HEK293 (cell line): ENCODE data around the gene C1QL1.
A peak's percentile ranks its signal among the peaks of the same experiment; 100 is the strongest.

Source experiments
- CTCF ChIA-PET: fragments of 350-600 bp; formaldehyde crosslinking; extraction: SDS; loops from one replicate; lab custom pipeline; 2021; ENCODE audit warnings: antibody characterized with exemption; lab: Yijun Ruan, JAX
- POLR2A ChIA-PET: fragments of 300-600 bp; formaldehyde crosslinking; extraction: SDS; loops from one replicate; lab custom pipeline; 2020; ENCODE audit warnings: antibody characterized with exemption, inconsistent platforms; lab: Yijun Ruan, JAX
- H3K27ac ChIP-seq: fragments of 200-500 bp; sonication (Bioruptor generic); 2 replicates; pipeline ENCODE4 v1.5.1; 2014; ENCODE audit warnings: low read depth, low read length, control low read depth, inconsistent platforms; ENCODE audit errors: extremely low read depth
- H3K36me3 ChIP-seq, 2 experiments: fragments of 200-500 bp in 1 of 2; sonication (Bioruptor generic) in 1 of 2; 1 replicate in 1 of 2; 2 replicates in 1 of 2; pipeline ENCODE4 v1.5.1; 2014 to 2017; ENCODE audit warnings: inconsistent platforms in 2 of 2, low read length in 2 of 2; ENCODE audit not compliant: control insufficient read depth in 2 of 2, insufficient read depth in 1 of 2
- H3K4me1 ChIP-seq: fragments of 200-500 bp; sonication (Bioruptor generic); 2 replicates; pipeline ENCODE4 v1.5.1; 2014; ENCODE audit warnings: mild to moderate bottlenecking, low read length, inconsistent platforms; ENCODE audit not compliant: control insufficient read depth, insufficient read depth
- H3K4me3 ChIP-seq: 2 replicates; pipeline ENCODE4 v1.5.1; 2011; ENCODE audit warnings: low read depth, mild to moderate bottlenecking, control low read depth, low read length, moderate library complexity
- H3K9me3 ChIP-seq: fragments of 200-500 bp; sonication (Bioruptor generic); 2 replicates; pipeline ENCODE4 v1.5.1; 2014; ENCODE audit warnings: low read depth, low read length, inconsistent platforms; ENCODE audit not compliant: control insufficient read depth, insufficient read depth
- OSR2 ChIP-seq: fragments of 450-650 bp; formaldehyde crosslinking; IDR thresholded peaks from 2 replicates; pipeline ENCODE4 v1.5.1; 2016; ENCODE audit warnings: missing biosample characterization, missing genetic modification characterization
- ZBTB1 ChIP-seq: fragments of 450-650 bp; formaldehyde crosslinking; IDR thresholded peaks from 2 replicates; pipeline ENCODE4 v1.5.1; 2016; ENCODE audit warnings: missing biosample characterization, missing genetic modification characterization
- ZEB2 ChIP-seq: fragments of 450-650 bp; formaldehyde crosslinking; IDR thresholded peaks from 2 replicates; pipeline ENCODE4 v1.5.1; 2016; ENCODE audit warnings: missing biosample characterization, missing genetic modification characterization
- ZIC2 ChIP-seq: fragments of 450-650 bp; formaldehyde crosslinking; IDR thresholded peaks from 2 replicates; pipeline ENCODE4 v1.5.1; 2016; ENCODE audit warnings: missing biosample characterization, missing genetic modification characterization
- ZNF174 ChIP-seq: fragments of 450-650 bp; formaldehyde crosslinking; IDR thresholded peaks from 2 replicates; pipeline ENCODE4 v1.5.0; 2017; ENCODE audit warnings: missing biosample characterization, mild to moderate bottlenecking, missing genetic modification characterization
- ZNF184 ChIP-seq: fragments of 450-650 bp; IDR thresholded peaks from 2 replicates; pipeline ENCODE4 v1.5.1; 2018; ENCODE audit warnings: missing biosample characterization, mild to moderate bottlenecking, missing genetic modification characterization
- ZNF416 ChIP-seq: fragments of 450-650 bp; formaldehyde crosslinking; IDR thresholded peaks from 2 replicates; pipeline ENCODE4 v1.5.1; 2016; ENCODE audit warnings: missing biosample characterization, missing genetic modification characterization
- ZNF561 ChIP-seq: fragments of 450-650 bp; IDR thresholded peaks from 2 replicates; pipeline ENCODE4 v1.5.1; 2018; ENCODE audit warnings: missing biosample characterization, missing genetic modification characterization, borderline replicate concordance
- ZNF670 ChIP-seq: fragments of 450-650 bp; formaldehyde crosslinking; IDR thresholded peaks from 2 replicates; pipeline ENCODE4 v1.5.1; 2016; ENCODE audit warnings: missing biosample characterization, missing genetic modification characterization, low read depth
- ZNF747 ChIP-seq: fragments of 450-650 bp; formaldehyde crosslinking; IDR thresholded peaks from 2 replicates; pipeline ENCODE4 v1.5.1; 2016; ENCODE audit warnings: missing biosample characterization, missing genetic modification characterization
- TF ChIP-seq, protein P1 (sequence below): fragments of 450-650 bp; formaldehyde crosslinking; IDR thresholded peaks from 2 replicates; pipeline ENCODE4; 2016; ENCODE audit warnings: missing biosample characterization, missing genetic modification characterization
- TF ChIP-seq, protein P2 (sequence below): fragments of 450-650 bp; formaldehyde crosslinking; IDR thresholded peaks from 2 replicates; pipeline ENCODE4 v1.5.1; 2017; ENCODE audit warnings: missing biosample characterization, missing genetic modification characterization
- TF ChIP-seq, protein P3 (sequence below): fragments of 450-650 bp; formaldehyde crosslinking; IDR thresholded peaks from 2 replicates; pipeline ENCODE4 v1.5.1; 2017; ENCODE audit warnings: missing biosample characterization, missing genetic modification characterization
- TF ChIP-seq, protein P4 (sequence below): fragments of 450-650 bp; formaldehyde crosslinking; IDR thresholded peaks from 2 replicates; pipeline ENCODE4 v1.5.1; 2017; ENCODE audit warnings: missing biosample characterization, missing genetic modification characterization
- TF ChIP-seq, protein P5 (sequence below): fragments of 450-650 bp; formaldehyde crosslinking; conservative IDR thresholded peaks from 2 replicates; pipeline ENCODE4 v1.5.1; 2016; ENCODE audit warnings: low read depth, missing biosample characterization, missing genetic modification characterization
- TF ChIP-seq, protein P6 (sequence below): fragments of 450-650 bp; formaldehyde crosslinking; IDR thresholded peaks from 2 replicates; pipeline ENCODE4 v1.5.1; 2017; ENCODE audit warnings: missing biosample characterization, missing genetic modification characterization

Gene C1QL1

DNA sequence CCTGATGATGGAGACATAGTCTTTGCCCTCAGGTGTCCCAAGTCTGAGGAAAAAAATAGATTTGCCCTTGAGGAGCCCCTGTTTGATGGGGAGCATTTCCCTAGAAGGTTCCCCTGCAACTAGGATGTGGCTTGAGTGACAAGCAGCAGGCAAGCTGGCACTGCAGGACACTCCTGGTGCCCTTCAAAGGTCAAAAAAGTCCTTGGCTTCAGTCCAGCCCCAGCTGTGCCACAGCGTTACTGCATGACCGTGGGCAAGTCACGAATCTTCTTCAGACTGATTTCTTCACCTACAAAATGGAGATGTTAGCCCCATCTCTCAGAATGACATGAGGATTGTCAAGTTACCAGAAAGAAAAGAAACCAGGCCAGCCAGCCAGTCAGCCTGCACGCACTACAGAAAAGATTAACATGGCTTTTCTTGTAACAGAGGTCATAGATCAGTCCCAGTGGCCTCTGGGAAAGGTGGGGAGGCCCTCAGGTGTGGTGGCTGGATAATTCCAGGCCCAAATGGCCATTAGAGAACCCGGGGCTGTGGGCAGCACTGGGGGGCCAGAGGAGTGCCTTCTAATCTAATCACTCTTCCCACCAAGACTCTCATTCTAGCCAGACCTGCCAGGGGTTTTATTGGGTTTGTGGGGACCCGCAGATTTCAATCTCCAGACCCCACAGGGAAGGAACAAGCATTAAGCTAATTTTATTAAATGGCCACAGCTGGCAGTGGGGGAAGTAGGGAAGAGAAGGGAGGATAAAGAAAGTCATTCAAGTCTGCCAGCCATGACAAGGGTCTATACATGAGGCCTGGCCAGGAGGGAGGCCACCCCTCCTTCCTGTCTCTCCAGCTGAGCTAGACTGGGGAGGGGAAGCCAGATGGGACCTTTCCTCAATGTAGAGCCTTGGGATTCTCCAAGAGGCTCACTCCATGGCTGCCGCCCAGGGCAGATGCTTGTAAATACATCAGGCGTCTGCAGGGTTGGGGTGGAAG lies 10.8 kb downstream of the C1QL1 start (continued):
- TF ChIP-seq ZIC2 (tag by site-specific recombination) = peak; percentile 66
- TF ChIP-seq, protein P1, sequence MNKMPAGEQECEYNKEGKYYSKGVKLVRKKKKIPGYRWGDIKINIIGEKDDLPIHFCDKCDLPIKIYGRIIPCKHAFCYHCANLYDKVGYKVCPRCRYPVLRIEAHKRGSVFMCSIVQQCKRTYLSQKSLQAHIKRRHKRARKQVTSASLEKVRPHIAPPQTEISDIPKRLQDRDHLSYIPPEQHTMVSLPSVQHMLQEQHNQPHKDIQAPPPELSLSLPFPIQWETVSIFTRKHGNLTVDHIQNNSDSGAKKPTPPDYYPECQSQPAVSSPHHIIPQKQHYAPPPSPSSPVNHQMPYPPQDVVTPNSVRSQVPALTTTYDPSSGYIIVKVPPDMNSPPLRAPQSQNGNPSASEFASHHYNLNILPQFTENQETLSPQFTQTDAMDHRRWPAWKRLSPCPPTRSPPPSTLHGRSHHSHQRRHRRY = no peak
- TF ChIP-seq, all 188 proteins: peak for 2

DNA sequence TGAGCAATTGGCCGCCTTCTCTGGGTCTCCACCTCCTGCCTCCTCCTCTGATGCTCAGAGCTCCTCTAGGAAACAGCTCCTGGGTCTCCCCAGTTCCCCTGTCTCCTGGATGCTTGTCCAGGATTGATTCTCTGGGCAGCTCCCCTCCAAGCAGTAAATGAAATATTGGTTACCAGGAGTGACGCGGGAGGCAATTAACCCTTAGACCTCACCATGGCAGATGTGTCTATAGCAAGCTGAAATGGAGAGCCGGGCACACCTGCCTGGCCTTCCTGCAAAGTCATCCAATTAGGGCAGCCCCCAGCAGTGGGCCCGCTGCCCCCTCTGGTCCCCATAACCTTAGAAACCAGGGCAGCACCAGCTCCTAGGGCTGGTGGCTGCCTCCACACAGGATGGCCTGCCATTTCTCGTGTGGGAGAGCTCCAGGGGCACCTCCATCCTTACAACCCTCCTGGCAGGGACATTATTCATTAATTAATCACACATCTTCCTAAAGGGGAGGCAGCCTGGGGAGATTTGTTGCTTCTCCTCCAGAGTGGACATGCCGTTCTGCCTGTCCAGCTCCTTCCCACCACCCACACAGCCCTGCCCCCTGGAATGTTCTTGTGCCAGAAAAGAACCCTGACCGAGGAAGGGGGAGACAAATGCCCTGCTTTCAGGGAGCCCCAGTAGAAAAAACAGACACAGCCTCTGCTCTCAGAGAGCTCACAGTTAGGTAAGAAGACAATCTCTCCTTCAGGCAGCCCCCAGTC lies 12.3 kb downstream of the C1QL1 start:
- H3K9me3 ChIP-seq = no peaks in the 10 kb centered on the region
- H3K36me3 ChIP-seq = no peaks in the 10 kb centered on the region
- ChIA-PET POLR2A (no interaction called here), CTCF (interaction anchor here (0.6 to 2.4 kb wide), 6 partner anchors 8 to 179 kb away, joined by 3 to 9 read pairs (median 4); partner anchors contain the start of gene ACBD4)
- H3K4me3 ChIP-seq = no peak overlapping the region
- H3K27ac ChIP-seq = no peak overlapping the region
- TF ChIP-seq, protein P2, sequence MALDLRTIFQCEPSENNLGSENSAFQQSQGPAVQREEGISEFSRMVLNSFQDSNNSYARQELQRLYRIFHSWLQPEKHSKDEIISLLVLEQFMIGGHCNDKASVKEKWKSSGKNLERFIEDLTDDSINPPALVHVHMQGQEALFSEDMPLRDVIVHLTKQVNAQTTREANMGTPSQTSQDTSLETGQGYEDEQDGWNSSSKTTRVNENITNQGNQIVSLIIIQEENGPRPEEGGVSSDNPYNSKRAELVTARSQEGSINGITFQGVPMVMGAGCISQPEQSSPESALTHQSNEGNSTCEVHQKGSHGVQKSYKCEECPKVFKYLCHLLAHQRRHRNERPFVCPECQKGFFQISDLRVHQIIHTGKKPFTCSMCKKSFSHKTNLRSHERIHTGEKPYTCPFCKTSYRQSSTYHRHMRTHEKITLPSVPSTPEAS (tag by site-specific recombination) = no peak
- TF ChIP-seq, protein P3, sequence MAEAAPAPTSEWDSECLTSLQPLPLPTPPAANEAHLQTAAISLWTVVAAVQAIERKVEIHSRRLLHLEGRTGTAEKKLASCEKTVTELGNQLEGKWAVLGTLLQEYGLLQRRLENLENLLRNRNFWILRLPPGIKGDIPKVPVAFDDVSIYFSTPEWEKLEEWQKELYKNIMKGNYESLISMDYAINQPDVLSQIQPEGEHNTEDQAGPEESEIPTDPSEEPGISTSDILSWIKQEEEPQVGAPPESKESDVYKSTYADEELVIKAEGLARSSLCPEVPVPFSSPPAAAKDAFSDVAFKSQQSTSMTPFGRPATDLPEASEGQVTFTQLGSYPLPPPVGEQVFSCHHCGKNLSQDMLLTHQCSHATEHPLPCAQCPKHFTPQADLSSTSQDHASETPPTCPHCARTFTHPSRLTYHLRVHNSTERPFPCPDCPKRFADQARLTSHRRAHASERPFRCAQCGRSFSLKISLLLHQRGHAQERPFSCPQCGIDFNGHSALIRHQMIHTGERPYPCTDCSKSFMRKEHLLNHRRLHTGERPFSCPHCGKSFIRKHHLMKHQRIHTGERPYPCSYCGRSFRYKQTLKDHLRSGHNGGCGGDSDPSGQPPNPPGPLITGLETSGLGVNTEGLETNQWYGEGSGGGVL (tag by site-specific recombination) = no peak
- TF ChIP-seq, protein P4, sequence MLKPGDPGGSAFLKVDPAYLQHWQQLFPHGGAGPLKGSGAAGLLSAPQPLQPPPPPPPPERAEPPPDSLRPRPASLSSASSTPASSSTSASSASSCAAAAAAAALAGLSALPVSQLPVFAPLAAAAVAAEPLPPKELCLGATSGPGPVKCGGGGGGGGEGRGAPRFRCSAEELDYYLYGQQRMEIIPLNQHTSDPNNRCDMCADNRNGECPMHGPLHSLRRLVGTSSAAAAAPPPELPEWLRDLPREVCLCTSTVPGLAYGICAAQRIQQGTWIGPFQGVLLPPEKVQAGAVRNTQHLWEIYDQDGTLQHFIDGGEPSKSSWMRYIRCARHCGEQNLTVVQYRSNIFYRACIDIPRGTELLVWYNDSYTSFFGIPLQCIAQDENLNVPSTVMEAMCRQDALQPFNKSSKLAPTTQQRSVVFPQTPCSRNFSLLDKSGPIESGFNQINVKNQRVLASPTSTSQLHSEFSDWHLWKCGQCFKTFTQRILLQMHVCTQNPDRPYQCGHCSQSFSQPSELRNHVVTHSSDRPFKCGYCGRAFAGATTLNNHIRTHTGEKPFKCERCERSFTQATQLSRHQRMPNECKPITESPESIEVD = no peak
- TF ChIP-seq ZNF561 (tag by site-specific recombination) = no peak
- TF ChIP-seq ZNF670 (tag by site-specific recombination) = no peak
- TF ChIP-seq ZEB2 = no peak
- no peak for TF ChIP-seq ZNF174 (tag by site-specific recombination)
- TF ChIP-seq, protein P1 = no peak
- no peak for TF ChIP-seq ZNF747
- TF ChIP-seq ZNF416 (tag by site-specific recombination) = no peak
- TF ChIP-seq ZBTB1 (tag by site-specific recombination) = no peak
- TF ChIP-seq, protein P5, sequence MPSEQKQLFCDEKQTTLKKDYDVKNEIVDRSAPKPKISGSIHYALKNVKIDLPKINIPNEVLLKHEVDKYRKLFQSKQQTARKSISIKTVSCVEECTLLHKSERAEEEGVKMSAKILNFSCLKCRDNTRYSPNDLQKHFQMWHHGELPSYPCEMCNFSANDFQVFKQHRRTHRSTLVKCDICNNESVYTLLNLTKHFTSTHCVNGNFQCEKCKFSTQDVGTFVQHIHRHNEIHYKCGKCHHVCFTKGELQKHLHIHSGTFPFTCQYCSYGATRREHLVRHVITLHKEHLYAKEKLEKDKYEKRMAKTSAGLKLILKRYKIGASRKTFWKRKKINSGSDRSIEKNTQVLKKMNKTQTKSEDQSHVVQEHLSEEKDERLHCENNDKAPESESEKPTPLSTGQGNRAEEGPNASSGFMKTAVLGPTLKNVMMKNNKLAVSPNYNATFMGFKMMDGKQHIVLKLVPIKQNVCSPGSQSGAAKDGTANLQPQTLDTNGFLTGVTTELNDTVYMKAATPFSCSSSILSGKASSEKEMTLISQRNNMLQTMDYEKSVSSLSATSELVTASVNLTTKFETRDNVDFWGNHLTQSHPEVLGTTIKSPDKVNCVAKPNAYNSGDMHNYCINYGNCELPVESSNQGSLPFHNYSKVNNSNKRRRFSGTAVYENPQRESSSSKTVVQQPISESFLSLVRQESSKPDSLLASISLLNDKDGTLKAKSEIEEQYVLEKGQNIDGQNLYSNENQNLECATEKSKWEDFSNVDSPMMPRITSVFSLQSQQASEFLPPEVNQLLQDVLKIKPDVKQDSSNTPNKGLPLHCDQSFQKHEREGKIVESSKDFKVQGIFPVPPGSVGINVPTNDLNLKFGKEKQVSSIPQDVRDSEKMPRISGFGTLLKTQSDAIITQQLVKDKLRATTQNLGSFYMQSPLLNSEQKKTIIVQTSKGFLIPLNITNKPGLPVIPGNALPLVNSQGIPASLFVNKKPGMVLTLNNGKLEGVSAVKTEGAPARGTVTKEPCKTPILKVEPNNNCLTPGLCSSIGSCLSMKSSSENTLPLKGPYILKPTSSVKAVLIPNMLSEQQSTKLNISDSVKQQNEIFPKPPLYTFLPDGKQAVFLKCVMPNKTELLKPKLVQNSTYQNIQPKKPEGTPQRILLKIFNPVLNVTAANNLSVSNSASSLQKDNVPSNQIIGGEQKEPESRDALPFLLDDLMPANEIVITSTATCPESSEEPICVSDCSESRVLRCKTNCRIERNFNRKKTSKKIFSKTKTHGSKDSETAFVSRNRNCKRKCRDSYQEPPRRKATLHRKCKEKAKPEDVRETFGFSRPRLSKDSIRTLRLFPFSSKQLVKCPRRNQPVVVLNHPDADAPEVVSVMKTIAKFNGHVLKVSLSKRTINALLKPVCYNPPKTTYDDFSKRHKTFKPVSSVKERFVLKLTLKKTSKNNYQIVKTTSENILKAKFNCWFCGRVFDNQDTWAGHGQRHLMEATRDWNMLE = no peak
- no peak for TF ChIP-seq OSR2 (tag by site-specific recombination)
- TF ChIP-seq ZNF184 = no peak
- TF ChIP-seq, protein P6, sequence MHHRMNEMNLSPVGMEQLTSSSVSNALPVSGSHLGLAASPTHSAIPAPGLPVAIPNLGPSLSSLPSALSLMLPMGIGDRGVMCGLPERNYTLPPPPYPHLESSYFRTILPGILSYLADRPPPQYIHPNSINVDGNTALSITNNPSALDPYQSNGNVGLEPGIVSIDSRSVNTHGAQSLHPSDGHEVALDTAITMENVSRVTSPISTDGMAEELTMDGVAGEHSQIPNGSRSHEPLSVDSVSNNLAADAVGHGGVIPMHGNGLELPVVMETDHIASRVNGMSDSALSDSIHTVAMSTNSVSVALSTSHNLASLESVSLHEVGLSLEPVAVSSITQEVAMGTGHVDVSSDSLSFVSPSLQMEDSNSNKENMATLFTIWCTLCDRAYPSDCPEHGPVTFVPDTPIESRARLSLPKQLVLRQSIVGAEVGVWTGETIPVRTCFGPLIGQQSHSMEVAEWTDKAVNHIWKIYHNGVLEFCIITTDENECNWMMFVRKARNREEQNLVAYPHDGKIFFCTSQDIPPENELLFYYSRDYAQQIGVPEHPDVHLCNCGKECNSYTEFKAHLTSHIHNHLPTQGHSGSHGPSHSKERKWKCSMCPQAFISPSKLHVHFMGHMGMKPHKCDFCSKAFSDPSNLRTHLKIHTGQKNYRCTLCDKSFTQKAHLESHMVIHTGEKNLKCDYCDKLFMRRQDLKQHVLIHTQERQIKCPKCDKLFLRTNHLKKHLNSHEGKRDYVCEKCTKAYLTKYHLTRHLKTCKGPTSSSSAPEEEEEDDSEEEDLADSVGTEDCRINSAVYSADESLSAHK (tag by site-specific recombination) = no peak
- TF ChIP-seq, all 188 proteins: peak for 0
- H3K4me1 ChIP-seq = 0 out of 2 replicates have a peak, but pooled peaks cover 3% of the 10 kb centered on the region
